ENCODE measurements around the gene NUP50.

The NUP50 gene

DNA sequence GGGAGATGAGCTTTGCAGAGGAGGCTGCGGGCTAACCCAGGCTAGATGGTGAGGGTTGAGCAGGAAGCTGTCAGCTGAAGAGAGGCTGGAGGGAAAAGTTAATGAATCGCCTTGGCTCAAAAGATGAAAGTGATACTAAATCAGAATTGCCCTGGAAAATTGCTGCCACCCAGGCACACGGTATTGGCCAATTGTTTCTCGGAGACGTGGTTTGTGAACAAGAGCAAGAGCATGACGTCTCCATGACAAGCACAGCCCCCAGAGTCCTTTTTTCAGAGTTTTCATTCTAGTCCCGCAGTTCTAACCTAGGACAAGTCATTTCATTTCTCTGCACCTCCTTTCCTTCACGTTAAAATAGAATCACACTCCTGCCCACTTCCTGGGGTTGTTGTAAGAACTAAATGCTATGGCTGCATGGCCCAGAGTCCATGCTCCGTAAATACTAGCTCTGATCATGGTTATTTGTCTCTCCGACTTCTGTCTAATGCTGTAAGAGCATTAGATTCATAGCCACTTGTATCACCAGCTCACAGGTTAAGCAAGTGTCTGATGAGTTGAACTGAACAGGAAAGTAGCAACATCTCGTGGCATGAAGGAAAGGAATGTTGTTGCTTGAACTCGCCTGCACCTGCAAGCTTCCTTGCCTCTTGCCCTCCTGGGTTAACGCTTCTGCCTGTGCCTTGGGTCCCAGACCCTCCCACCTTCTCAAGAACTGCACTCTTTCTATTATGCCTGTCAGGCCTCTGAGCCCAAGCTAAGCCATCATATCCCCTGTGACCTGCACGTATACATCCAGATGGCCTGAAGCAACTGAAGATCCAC lies 33.8 kb upstream of the NUP50 start:
- TF ChIP-seq ZFX (IDR thresholded peaks at IDR 0.05): no peak
- TF ChIP-seq, protein P1, sequence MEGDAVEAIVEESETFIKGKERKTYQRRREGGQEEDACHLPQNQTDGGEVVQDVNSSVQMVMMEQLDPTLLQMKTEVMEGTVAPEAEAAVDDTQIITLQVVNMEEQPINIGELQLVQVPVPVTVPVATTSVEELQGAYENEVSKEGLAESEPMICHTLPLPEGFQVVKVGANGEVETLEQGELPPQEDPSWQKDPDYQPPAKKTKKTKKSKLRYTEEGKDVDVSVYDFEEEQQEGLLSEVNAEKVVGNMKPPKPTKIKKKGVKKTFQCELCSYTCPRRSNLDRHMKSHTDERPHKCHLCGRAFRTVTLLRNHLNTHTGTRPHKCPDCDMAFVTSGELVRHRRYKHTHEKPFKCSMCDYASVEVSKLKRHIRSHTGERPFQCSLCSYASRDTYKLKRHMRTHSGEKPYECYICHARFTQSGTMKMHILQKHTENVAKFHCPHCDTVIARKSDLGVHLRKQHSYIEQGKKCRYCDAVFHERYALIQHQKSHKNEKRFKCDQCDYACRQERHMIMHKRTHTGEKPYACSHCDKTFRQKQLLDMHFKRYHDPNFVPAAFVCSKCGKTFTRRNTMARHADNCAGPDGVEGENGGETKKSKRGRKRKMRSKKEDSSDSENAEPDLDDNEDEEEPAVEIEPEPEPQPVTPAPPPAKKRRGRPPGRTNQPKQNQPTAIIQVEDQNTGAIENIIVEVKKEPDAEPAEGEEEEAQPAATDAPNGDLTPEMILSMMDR (conservative IDR thresholded peaks at IDR 0.05): no peak
- H3K27ac ChIP-seq: no peak overlapping the region

DNA sequence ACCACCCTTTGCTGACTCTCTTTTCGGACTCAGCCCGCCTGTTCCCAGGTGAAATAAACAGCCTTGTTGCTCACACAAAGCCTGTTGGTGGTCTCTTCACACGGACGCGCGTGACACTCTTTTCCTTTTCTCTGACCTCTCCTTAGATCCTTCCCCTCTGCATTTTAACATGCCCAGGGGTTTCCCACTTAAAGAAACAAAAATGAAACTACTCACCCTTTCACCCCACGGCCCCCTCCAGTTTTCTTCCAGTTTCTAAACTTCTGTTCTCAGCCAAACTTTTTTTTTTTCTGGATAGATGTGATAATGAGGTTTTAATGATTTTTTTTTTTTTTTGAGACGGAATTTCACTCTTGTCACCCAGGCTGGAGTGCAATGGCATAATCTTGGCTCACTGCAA lies 32.8 kb upstream of the NUP50 start:
- no peak overlapping the region for H3K27ac ChIP-seq
- TF ChIP-seq ZFX (IDR thresholded peaks at IDR 0.05): no peak
- TF ChIP-seq, protein P1 (conservative IDR thresholded peaks at IDR 0.05): no peak

DNA sequence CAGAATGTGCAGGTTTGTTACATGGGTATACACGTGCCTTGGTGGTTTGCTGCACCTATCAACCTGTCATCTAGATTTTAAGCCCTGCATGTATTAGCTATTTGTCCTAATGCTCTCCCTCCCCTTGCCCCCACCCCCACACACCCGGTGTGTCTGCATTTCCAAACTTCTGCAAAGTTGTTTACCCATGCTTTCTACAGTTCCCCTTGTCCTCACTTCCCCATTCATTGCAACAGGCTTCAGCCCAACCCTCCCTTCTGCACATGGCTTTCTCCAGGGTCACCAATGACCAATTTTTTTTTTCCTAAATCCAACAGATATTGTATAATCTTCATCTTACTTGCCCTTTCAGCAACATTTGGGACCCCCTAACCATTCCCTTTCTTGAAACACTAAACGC lies 32.0 kb upstream of the NUP50 start:
- no peak overlapping the region for H3K27ac ChIP-seq
- no peak for TF ChIP-seq ZFX (IDR thresholded peaks at IDR 0.05)
- TF ChIP-seq, protein P1 (conservative IDR thresholded peaks at IDR 0.05): no peak

DNA sequence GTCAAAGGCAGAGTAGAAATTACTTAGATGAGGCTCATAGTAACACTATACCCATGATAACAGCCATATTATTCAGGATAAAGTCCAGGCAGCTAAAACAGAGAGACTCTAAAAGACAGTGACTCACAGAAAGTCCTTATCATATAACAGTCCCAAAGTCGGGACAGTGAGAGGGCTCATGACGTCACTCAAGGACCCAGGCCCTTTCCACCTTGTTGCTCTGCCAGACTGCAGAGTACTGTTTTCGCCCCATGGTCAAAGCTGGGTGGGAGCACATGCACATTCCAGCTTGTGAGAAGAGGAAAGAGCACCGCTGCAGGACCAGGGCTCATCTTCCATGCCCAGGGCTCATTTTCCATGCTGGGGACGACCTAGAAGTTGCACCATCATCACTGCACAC lies 29.4 kb upstream of the NUP50 start:
- H3K27ac ChIP-seq: no peak overlapping the region
- TF ChIP-seq, protein P1 (conservative IDR thresholded peaks at IDR 0.05): no peak
- no peak for TF ChIP-seq ZFX (IDR thresholded peaks at IDR 0.05)

DNA sequence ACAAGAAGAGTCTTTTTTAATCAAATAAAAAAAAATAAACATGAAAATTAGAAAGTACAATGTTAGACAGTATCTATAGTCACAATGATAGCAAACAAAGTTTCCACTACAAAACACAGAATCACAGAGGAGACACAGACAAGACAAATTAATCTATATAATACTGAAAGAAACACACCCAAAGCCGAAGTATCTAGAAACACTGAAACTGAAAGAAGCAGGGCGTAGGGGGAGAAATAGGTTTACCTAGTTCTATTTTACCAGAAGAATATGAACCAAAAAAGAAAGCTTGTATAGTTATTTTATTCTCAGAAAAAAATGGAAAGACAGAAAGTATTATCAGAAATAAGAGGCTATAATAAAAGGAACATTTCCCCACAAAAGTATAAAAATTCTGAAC lies 27.1 kb upstream of the NUP50 start:
- TF ChIP-seq, protein P1 (conservative IDR thresholded peaks at IDR 0.05): no peak
- TF ChIP-seq ZFX (IDR thresholded peaks at IDR 0.05): no peak
- H3K27ac ChIP-seq: no peak overlapping the region

DNA sequence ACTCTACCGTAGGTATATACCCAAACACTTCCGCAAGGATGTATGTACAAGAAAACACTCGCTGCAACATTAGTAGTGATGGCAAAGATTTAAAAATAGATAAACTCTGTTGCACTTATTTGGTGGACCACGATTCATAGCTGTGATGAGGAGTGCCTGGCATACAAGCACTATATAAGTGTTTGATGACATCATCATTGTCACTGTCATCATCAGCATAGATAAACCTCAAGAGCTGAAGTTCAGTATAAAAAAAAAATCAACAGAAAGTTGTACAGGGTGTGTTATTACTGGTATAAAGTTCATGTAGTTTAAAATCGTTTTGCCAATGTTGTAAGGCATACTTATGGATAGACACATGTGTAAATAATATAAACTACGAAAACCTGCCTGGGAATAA lies 24.0 kb upstream of the NUP50 start:
- no peak overlapping the region for H3K27ac ChIP-seq
- TF ChIP-seq, protein P1 (conservative IDR thresholded peaks at IDR 0.05): no peak
- no peak for TF ChIP-seq ZFX (IDR thresholded peaks at IDR 0.05)

DNA sequence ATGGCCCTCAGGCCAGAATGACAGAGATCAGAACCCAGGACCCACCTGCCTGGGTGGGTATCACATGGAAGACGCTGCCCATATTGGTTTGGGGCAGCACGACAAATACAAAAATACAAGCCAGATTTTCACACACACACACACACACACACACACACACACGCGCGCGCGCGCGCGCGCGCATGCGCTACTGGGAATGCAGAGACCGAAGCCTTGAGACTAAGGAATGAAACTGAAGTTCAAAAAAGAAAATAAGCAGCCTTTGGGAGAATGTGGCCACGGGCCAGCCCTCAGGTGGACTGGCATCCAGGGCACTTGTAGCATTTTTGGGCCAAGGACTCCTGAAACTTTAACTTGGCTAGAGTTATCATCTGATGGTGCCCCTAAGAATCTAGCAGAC lies 21.3 kb upstream of the NUP50 start:
- no peak for TF ChIP-seq ZFX (IDR thresholded peaks at IDR 0.05)
- TF ChIP-seq, protein P1 (conservative IDR thresholded peaks at IDR 0.05): no peak

More for the DNA sequence above, 21.3 kb upstream of the NUP50 start:
- no peak overlapping the region for H3K27ac ChIP-seq
